GM21360 (cell line): ENCODE data around the gene ISLR.

Source experiments
- ATAC-seq: cut with Tn5 transposase; IDR thresholded peaks from one replicate; pipeline ENCODE4 v1.9.1; 2021; ENCODE audit warnings: mild to moderate bottlenecking, moderate library complexity; ENCODE audit not compliant: unreplicated experiment

ISLR gene

GRCh38 chr15:74192751-74193150 is 19.2 kb downstream of the ISLR start:
- no peak for ATAC-seq

DNA sequence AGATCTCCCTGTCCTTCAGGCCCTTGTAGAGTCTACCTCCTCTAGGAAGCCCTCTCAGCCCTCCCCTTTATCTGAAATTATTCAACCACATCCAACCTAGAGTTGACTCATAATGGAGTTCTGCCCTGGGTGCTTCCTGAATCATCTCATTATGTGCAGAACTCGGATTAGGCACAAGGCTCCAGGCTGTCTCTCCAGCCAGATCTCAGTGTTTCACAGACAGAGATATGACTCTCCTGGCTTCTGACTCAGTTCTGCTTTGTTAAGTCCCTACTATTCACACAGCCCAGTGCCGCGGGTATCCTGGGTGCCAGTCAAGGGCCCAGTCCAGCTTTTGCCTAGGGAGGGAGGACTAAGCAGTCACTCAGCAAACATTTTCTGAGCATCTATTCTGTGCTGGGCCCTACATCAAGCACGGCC is 19.8 kb downstream of the ISLR start:
- no peak for ATAC-seq

- ATAC-seq = no peak
Measured at GRCh38 chr15:74193905-74194304, 20.4 kb downstream of the ISLR start.

DNA sequence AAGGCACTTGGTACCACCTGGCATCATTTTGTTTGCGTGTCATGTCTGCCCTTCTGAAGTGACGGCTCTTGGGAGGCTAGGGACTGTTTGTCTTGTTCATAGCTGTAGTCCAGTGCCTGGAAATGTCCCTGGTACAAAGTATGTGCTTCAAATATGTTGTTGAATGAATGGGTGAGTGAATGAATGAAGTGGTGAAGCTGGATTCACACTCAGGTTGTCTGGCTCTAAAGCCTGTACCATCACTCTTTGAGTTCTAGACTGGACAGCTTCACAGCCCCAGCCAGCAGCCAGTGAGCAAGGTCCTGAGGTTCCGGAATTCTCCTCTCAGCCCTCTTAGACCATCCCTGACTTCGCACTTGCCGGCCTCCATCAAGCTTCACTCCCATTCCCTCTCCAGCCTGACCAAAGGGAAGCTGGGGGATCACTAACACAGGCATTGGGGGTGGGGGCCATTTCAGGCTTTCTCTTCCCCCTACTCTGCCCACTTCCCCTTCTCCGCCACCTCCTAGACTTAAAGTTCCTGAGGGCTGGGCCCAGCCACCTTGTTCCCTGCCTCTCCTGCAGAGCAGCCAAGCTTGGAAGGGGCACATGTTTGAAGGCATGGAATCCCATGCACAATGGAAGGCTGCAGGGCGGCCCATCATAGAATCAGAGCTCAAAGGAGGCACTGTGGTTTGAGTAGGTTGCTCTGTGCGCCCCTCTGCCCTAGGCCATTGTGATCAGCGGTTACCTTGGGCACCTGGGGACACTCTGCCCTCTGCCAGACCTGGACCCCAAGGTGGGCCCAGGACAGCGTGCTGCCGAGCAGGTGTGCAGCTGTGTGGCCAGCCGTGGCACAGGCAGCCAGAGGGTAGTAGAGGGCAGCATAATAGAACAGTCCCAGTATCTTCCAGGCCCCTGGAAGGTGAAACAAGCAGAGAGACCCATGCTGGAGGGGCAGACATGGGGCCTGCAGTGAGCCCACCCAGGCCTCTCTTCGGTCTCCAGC is 21.4 kb downstream of the ISLR start:
- no peak for ATAC-seq

- ATAC-seq = no peak
Measured at GRCh38 chr15:74196175-74196574, 22.7 kb downstream of the ISLR start.

- no peak for ATAC-seq
Measured at GRCh38 chr15:74197176-74197965, 23.9 kb downstream of the ISLR start.

DNA sequence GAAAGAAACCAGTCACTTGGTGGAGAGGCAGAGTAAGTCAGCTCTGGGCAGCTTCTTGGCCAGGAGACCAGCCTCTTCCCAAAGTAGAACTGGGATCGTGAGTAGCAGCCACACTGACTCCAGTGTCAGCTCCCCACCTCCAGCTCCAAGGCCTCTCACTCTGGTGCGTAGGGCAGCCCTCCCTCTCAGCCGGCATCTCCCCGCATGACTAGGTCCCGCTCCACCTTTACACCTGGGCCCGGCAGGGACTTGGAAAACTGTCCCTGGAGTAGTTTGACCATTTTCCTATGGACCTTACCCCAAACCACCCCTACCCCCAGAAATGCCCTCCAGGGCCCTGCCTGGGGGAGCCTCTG is 25.8 kb downstream of the ISLR start:
- no peak for ATAC-seq

GRCh38 chr15:74200412-74200815 is 26.9 kb downstream of the ISLR start:
- no peak for ATAC-seq

DNA sequence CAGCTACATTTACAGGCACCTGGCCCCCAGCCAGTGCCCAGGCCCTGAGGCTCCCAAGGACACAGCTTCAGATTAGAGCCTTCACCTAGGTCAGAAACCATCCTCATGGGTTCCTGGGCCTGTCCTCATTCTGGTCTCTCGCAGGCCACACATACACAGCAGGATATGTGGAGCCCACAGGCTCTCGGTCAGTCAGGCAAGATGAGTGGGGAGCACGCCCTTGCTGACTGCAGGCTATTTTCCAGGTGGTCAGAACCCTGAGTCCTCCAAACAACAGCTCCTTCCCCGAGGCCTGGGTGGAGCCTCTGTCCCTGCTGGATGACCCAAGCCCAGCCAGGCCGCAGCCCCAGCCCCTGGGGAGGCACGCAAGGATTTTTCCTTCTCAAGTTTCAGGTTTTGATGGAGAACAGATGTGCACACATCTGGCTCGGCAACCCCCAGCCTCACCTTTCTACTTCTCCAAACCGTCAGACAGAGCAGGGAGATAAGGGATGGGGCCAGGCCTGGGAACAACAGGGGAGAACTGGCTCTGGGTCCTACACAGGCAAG is 27.4 kb downstream of the ISLR start:
- ATAC-seq = no peak

GRCh38 chr15:74201710-74202420 is 28.4 kb downstream of the ISLR start:
- ATAC-seq = no peak

DNA sequence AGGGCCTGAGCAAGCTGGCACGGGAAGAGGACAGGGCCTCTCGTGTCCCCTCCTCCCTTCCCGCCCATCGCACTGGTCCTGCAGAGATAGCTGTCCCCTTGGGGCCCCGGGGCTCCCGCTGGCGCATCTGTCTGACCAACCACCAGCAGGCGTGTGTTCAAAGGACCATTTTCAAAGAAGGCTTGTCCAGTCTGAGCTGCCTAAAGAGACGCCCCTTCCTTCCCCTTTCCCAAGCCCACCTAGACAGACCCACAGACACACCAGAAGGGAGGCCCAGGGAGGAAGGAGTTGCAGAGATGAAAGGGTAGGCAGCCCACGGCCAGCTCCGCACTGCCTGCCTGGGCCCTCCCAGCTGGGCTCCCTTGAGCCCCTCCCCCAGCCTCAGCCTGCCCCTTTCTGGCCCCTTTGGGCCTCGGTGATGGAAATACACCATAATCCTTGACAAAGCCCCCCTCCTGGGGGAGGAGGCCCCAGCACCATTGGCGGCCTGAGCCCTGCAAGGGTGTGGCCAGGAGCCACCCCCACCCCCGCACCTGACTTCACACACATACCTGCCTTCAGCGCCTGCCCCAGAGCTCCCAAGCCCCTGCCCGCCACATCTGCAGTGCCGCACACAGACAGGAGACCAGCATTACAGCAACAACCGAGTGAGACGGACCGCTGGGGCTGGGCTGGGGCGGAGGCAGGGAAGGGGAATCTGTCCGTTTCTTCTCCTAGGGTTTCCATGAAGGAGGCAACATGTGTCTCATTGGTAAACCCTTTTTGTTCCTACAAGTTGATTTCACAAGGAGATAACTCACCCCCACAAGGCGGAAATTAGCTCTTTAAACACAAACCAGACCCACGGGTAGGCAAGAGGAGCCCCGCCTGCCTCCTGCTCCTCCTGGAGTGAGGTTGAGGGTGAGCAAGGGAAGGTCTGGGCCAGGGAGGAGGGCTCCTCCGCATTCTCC is 29.2 kb downstream of the ISLR start, which contains the start of gene STRA6:
Gene STRA6, minus strand, starts transcription at position 336 of the 950 bp plus-strand sequence. CDS start 520 bp downstream, outside the sequence.
- no peak for ATAC-seq

DNA sequence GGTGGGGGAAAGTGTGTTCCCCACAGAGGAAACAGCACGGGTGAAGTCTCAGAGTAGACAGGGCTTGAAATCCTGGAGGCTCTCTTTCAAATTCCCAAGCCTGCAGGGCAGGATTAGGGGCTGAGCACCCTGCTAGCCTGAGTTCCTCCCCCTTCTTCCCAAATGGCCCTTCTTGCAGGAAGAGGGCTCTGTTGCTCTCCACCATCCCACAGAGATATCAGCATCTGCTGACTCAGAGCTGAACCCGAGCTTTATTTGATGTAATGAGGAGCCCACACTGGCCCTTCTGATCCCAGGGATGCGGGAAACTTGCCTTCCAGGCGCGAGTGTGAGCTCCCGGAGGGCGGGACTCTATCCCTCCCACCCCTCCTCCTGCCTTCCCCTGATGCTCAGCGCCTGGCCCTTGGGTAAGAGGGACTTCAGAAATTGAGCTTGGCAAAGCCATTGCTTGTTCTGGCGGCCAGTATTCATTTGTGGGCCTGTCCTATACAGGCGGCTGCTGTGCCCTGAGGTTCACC is 30.5 kb downstream of the ISLR start:
- no peak for ATAC-seq

GRCh38 chr15:74205582-74205947 is 32.1 kb downstream of the ISLR start:
- no peak for ATAC-seq

GRCh38 chr15:74206801-74207281 is 33.3 kb downstream of the ISLR start:
- ATAC-seq = no peak

GRCh38 chr15:74207652-74208440 is 34.3 kb downstream of the ISLR start:
- no peak for ATAC-seq

DNA sequence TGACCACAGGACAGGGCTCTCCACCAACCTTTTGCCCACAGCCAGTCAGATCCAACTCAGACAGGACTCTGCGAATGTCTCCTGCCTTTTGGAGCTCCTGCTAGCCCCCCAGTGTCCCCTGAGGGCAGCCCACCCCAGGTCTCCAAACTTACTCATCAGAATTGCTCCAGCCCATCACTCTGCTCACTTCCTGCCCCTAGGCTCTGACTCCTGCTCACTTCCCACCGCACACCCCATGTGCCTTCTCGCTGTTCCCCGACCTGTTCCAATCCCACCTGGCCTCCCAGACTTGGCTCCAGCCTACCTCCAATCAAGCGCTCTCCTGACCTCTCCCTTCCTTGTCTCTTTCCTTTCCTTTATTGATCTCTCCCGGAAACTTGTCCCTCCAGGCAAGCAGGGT is 35.0 kb downstream of the ISLR start:
- ATAC-seq = no peak

- no peak for ATAC-seq
Measured at GRCh38 chr15:74208901-74209559, 35.5 kb downstream of the ISLR start.

- no peak for ATAC-seq
Measured at GRCh38 chr15:74209560-74209958, 36.0 kb downstream of the ISLR start.
